Stimulated activated CD8-positive, alpha-beta memory T cell treated with anti-CD3 and anti-CD28 coated beads, Interleukin-7, amount 100 ng/mL, for 4 hours (primary cell): ENCODE measurements around the gene RAB20.
"Not testable (repeated sequence)": the region's sequence is repeated elsewhere in the genome, so short reads cannot be mapped to it uniquely, and the experiment has no call there.

Source experiments
- DNase-seq, 2 donors: peaks; one replicate each; pipeline ENCODE4 v3.0.0-alpha.2; 2020; ENCODE audit warnings: low read depth in 2 of 2

RAB20 gene

GRCh38 chr13:110491869-110492678, 69.4 kb downstream of the RAB20 start:
- no peak for DNase-seq

GRCh38 chr13:110490009-110490770, 71.3 kb downstream of the RAB20 start:
- no peak for DNase-seq

GRCh38 chr13:110486880-110487279, 74.6 kb downstream of the RAB20 start:
- DNase-seq = not testable (repeated sequence)

GRCh38 chr13:110486061-110486715, 75.3 kb downstream of the RAB20 start:
- DNase-seq = no peak

- DNase-seq = no peak
Observed at GRCh38 chr13:110485604-110486003, 75.9 kb downstream of the RAB20 start.

- DNase-seq = no peak
Observed at GRCh38 chr13:110484290-110485048, 77.1 kb downstream of the RAB20 start.

- DNase-seq = no peak
Observed at GRCh38 chr13:110483386-110483968, 78.0 kb downstream of the RAB20 start.

- DNase-seq = no peak
Observed at GRCh38 chr13:110480161-110480560, 81.4 kb downstream of the RAB20 start.

- no peak for DNase-seq
Observed at GRCh38 chr13:110479648-110480047, 81.9 kb downstream of the RAB20 start.

GRCh38 chr13:110479215-110479545, 82.3 kb downstream of the RAB20 start:
- no peak for DNase-seq

- DNase-seq = no peak
Observed at GRCh38 chr13:110478405-110479214, 82.9 kb downstream of the RAB20 start.

- no peak for DNase-seq
Observed at GRCh38 chr13:110477706-110478245, 83.7 kb downstream of the RAB20 start.

GRCh38 chr13:110476220-110476617, 85.3 kb downstream of the RAB20 start:
- DNase-seq = no peak

GRCh38 chr13:110475550-110476219, 85.8 kb downstream of the RAB20 start:
- DNase-seq = no peak

GRCh38 chr13:110475117-110475516, 86.4 kb downstream of the RAB20 start:
- no peak for DNase-seq

GRCh38 chr13:110474713-110475112, 86.8 kb downstream of the RAB20 start:
- DNase-seq = no peak
